OCI-M2 (cell line): ENCODE results near the gene MAL.

Source experiments
- DNase-seq: peaks from one replicate; lab custom pipeline; 2025; ENCODE audit not compliant: unreplicated experiment; lab: John Stamatoyannopoulos, UW

The MAL gene

GRCh38 chr2:95025406-95026319, at the start of gene MAL:
Gene MAL, plus strand, starts transcription at chr2:95025708. Its CDS starts 85 bp downstream, at chr2:95025793.
- no peak for DNase-seq

DNA sequence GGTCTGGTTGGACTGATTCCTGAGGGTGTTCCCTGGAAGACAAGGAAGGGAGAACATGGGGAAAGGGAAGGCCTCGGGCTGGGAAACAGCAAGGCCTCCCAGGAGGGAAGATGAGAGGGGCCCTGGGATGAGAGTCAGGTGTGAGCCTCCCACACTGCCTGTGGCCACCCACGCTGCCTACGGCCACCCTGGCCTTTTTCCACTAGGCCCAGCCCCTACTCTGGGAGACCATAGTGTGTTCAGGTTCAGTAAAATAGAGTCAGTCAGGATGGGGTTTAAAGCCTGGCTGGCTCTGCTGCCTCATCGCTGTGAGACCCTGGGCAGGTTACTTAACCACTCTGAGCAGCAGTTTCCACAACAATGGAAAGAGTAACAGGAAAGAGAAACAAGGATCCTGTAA, 47.7 kb upstream of the MAL start:
- no peak for DNase-seq

- DNase-seq = no peak
Measured at GRCh38 chr2:94978917-94979316, 46.6 kb upstream of the MAL start.

- DNase-seq = no peak
Measured at GRCh38 chr2:94979406-94980375, 45.8 kb upstream of the MAL start.

DNA sequence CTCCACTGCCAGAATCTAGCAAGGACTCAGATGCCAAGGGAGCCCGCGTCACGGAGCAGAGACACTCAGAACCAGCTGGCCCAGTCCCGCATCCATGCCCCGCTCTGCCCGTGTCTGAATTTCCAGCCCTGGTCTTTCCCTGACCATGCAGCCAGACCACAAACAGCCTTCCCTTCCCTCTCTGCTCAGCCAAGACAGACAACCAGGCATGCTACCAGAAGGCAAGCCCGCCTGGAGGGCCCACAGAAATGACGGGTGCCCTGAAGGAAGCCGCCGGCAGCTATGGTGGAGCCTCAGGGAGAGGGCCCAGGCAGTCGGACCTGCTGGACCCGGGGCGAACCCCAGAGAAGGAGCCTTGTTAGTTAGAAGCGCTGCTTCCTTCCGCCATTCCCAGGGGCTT, 45.1 kb upstream of the MAL start:
- DNase-seq = no peak

GRCh38 chr2:94982156-94982555, 43.4 kb upstream of the MAL start:
- no peak for DNase-seq

DNA sequence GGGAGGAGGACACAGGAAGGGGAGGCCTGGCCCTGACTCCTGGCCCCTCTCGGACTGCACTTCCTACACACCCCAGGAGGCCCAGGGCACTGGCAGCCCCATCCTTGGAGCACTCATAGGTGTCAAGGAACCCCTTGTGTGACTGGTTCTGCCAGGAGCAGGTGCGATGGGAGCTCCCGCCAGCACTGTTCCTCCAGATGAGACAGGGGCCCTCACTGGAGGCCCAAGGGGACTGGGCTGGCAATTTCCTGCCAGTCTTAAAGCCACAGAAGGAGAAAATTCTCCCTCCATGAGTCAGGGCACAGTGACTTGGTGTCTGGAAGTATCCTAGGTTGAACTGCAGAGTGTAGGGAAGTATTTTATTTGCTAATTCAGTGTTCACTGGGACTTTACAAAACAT, 42.8 kb upstream of the MAL start:
- DNase-seq = no peak

- DNase-seq = no peak
Measured at GRCh38 chr2:94984964-94985575, 40.4 kb upstream of the MAL start.

DNA sequence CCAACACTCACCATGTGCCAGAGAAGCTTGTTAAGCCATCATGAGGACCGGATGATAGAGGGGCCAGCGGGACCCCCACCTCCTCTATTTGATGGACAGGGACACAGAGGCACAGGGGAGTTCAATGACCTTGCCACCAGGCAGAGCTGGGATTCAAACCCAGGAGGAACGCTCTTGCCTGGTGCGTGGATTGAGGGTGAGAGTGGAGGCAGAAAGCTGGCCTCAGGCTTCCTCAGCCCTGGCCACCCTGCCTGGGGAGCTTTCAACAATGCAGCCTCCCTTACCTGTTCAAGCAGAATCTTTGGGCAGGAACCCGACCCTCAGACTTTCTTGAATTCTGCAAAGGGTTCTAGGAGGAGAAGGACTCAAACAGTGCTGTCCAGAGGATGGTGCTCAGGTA, 39.9 kb upstream of the MAL start:
- no peak for DNase-seq

GRCh38 chr2:94986392-94986963, 39.0 kb upstream of the MAL start:
- no peak for DNase-seq

- DNase-seq = no peak
Measured at GRCh38 chr2:94987074-94988020, 38.2 kb upstream of the MAL start.

- DNase-seq = no peak
Measured at GRCh38 chr2:94990956-94991355, 34.6 kb upstream of the MAL start.

- DNase-seq = no peak
Measured at GRCh38 chr2:94992360-94992759, 33.1 kb upstream of the MAL start.

DNA sequence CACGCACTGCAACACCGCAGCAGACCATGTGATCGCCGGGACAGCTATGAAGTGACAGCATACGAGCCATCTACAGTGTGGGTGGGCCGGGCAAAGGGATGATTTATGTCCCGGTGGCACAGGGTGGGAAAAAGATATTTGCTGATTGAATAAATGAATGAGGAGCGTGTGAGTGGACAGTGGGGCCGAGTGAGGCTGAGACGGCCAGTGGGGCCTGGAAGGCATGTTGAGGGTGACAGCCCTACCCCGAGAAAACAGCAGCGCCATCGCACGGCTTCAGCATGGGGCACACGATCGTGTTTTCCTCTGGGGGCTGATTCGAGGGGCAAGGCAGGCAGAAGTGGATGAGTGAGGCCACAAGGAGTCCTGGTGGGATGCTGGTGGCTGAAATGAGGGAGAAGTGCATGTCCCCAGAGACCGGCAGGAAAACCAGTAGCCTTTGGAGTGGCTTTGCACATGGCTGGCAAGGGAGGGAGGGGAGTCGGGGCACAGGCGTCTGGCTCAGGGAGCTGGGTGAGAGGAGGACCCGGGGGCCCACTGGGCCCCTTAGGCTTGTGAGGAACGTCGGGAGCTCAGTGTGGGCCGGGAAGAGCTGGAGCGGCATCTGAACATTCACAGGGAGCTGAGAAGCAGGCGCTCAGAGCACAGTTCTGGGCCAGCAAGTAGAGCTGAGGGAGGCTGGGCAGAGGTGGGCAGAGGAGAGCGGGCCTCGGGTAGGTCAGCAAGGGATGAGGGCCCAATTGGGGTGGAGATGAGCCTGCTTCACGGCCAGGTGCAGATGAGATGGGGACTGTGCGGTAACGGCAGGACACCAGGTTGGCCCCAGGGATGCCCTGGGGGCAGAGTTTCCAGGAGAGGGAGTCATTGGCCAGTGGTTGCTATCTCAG, 32.1 kb upstream of the MAL start:
- no peak for DNase-seq

- no peak for DNase-seq
Measured at GRCh38 chr2:94994063-94994913, 31.2 kb upstream of the MAL start.

GRCh38 chr2:94994914-94995552, 30.5 kb upstream of the MAL start:
- DNase-seq = no peak

- no peak for DNase-seq
Measured at GRCh38 chr2:94995553-94996304, 29.8 kb upstream of the MAL start.
